Kasumi-1 (cell line): ENCODE measurements around the gene RSPH1.
A peak's percentile ranks its signal among the peaks of the same experiment; 100 is the strongest.

Experiments
- DNase-seq, 2 experiments: peaks; one replicate each; lab custom pipeline; 2025; lab: John Stamatoyannopoulos, UW

The RSPH1 gene

GRCh38 chr21:42446531-42446930 is 49.5 kb downstream of the RSPH1 start:
- no peak for DNase-seq

GRCh38 chr21:42445311-42445710 is 50.7 kb downstream of the RSPH1 start:
- no peak for DNase-seq

GRCh38 chr21:42444745-42445059 is 51.3 kb downstream of the RSPH1 start:
- no peak for DNase-seq

GRCh38 chr21:42443876-42444744 is 51.9 kb downstream of the RSPH1 start:
- no peak for DNase-seq

GRCh38 chr21:42443181-42443785 is 52.7 kb downstream of the RSPH1 start:
- DNase-seq: no peak

- DNase-seq: no peak
Measured at GRCh38 chr21:42441963-42442362, 54.1 kb downstream of the RSPH1 start.

GRCh38 chr21:42440187-42440792 is 55.7 kb downstream of the RSPH1 start:
- no peak for DNase-seq

- DNase-seq: no peak
Measured at GRCh38 chr21:42439284-42440186, 56.5 kb downstream of the RSPH1 start.

- DNase-seq: no peak
Measured at GRCh38 chr21:42438316-42439205, 57.5 kb downstream of the RSPH1 start.

- DNase-seq: peak in 1 of 2 experiments; percentile 11
Measured at GRCh38 chr21:42437786-42438185, 58.2 kb downstream of the RSPH1 start.

- DNase-seq: no peak
Measured at GRCh38 chr21:42436914-42437313, 59.1 kb downstream of the RSPH1 start.

- no peak for DNase-seq
Measured at GRCh38 chr21:42435833-42436232, 60.2 kb downstream of the RSPH1 start.

- no peak for DNase-seq
Measured at GRCh38 chr21:42435401-42435800, 60.6 kb downstream of the RSPH1 start.

GRCh38 chr21:42434884-42435283 is 61.1 kb downstream of the RSPH1 start:
- no peak for DNase-seq

GRCh38 chr21:42433946-42434551 is 62.0 kb downstream of the RSPH1 start:
- DNase-seq: no peak

- DNase-seq: no peak
Measured at GRCh38 chr21:42432695-42433094, 63.3 kb downstream of the RSPH1 start.

GRCh38 chr21:42431196-42431595 is 64.8 kb downstream of the RSPH1 start:
- DNase-seq: no peak

- no peak for DNase-seq
Measured at GRCh38 chr21:42430521-42430920, 65.5 kb downstream of the RSPH1 start.

GRCh38 chr21:42429856-42430255 is 66.2 kb downstream of the RSPH1 start:
- peak in 1 of 2 experiments; percentile 2 for DNase-seq

- DNase-seq: no peak
Measured at GRCh38 chr21:42429021-42429420, 67.0 kb downstream of the RSPH1 start.
